DND-41 (cell line): ENCODE measurements around the gene STARD8.

Experiments used
- ATAC-seq: fragments of 200-7000 bp; cut with Tn5 transposase; 3 replicates; pipeline ENCODE4 v1.9.1; 2021; ENCODE audit warnings: low read depth; ENCODE audit not compliant: insufficient read depth
- DNase-seq: peaks from one replicate; pipeline ENCODE4 v3.0.0-alpha.2; 2020
- H2AFZ ChIP-seq: 2 replicates; pipeline ENCODE4 v1.6.0; 2012; ENCODE audit warnings: low read depth, low read length
- H3K27ac ChIP-seq: 2 replicates; pipeline ENCODE4 v1.5.1; 2012; ENCODE audit warnings: low read length, inconsistent platforms
- H3K27me3 ChIP-seq: fragments of 200-600 bp; sonication (generic); 2 replicates; pipeline ENCODE4 v1.6.0; 2012; ENCODE audit warnings: low read length, mild to moderate bottlenecking, inconsistent platforms; ENCODE audit not compliant: insufficient read depth, poor library complexity
- H3K36me3 ChIP-seq: 2 replicates; pipeline ENCODE4 v1.5.1; 2012; ENCODE audit warnings: low read length, inconsistent platforms; ENCODE audit not compliant: insufficient read depth
- H3K4me1 ChIP-seq: 2 replicates; pipeline ENCODE4 v1.5.1; 2012; ENCODE audit warnings: mild to moderate bottlenecking, low read length; ENCODE audit not compliant: insufficient read depth
- H3K4me2 ChIP-seq: 2 replicates; pipeline ENCODE4 v1.6.0; 2012; ENCODE audit warnings: mild to moderate bottlenecking, moderate library complexity, low read length, inconsistent platforms; ENCODE audit not compliant: insufficient read depth
- H3K4me3 ChIP-seq, 2 experiments: fragments of 200-600 bp in 1 of 2; shearing (Covaris generic) in 1 of 2; 2 replicates each; pipeline ENCODE4 v1.5.1; 2012 to 2016; ENCODE audit warnings: inconsistent platforms in 2 of 2, low read length in 2 of 2, mild to moderate bottlenecking in 2 of 2, low read depth in 1 of 2, moderate library complexity in 1 of 2
- H3K79me2 ChIP-seq: 2 replicates; pipeline ENCODE4 v1.6.0; 2012; ENCODE audit warnings: low read length, inconsistent platforms; ENCODE audit not compliant: insufficient read depth
- H3K9ac ChIP-seq: 2 replicates; pipeline ENCODE4 v1.6.0; 2012; ENCODE audit warnings: low read depth, mild to moderate bottlenecking, inconsistent platforms, low read length, moderate library complexity
- H3K9me3 ChIP-seq: 2 replicates; pipeline ENCODE4 v1.5.1; 2012; ENCODE audit warnings: low read length, moderate library complexity, mild to moderate bottlenecking, inconsistent platforms; ENCODE audit not compliant: insufficient read depth, severe bottlenecking
- H4K20me1 ChIP-seq: 2 replicates; pipeline ENCODE4 v1.6.0; 2012; ENCODE audit warnings: low read length; ENCODE audit not compliant: insufficient read depth
- CTCF ChIP-seq: IDR thresholded peaks from 2 replicates; pipeline ENCODE4 v1.5.1; 2012; ENCODE audit warnings: borderline replicate concordance, low read length, moderate library complexity, mild to moderate bottlenecking; ENCODE audit not compliant: poor library complexity, severe bottlenecking; ENCODE audit errors: extremely low read depth
- EZH2 ChIP-seq: IDR thresholded peaks from 3 replicates; pipeline ENCODE4 v1.6.1; 2012; ENCODE audit warnings: borderline replicate concordance, low read depth, mild to moderate bottlenecking, moderate library complexity, low read length, inconsistent platforms; ENCODE audit not compliant: severe bottlenecking

STARD8 gene

GRCh38 chrX:68726366-68726765 is 78.9 kb downstream of the STARD8 start:
- Histone ChIP-seq H3K4me1 (no peaks in the 10 kb centered on the region), H3K4me2 (no peak overlapping the region), H3K9ac (no peak overlapping the region), H3K27me3 (no peaks in the 10 kb centered on the region), H3K79me2 (no peaks in the 10 kb centered on the region), H4K20me1 (no peaks in the 10 kb centered on the region), H3K27ac (no peak overlapping the region), H3K9me3 (no peaks in the 10 kb centered on the region), H3K36me3 (no peaks in the 10 kb centered on the region), H3K4me3 (no peak overlapping the region), H2AFZ (no peak overlapping the region)
- no peak for TF ChIP-seq EZH2
- no peak for TF ChIP-seq CTCF
- ATAC-seq, result no peak
- no peak for DNase-seq

GRCh38 chrX:68727696-68728095 is 80.2 kb downstream of the STARD8 start:
- no peak overlapping the region for H2AFZ ChIP-seq
- no peak overlapping the region for H3K4me3 ChIP-seq
- H3K9ac ChIP-seq, result no peak overlapping the region
- no peaks in the 10 kb centered on the region for H3K27me3 ChIP-seq
- no peaks in the 10 kb centered on the region for H3K79me2 ChIP-seq
- DNase-seq, result no peak
- no peak overlapping the region for H3K27ac ChIP-seq
- H3K4me1 ChIP-seq, result no peaks in the 10 kb centered on the region
- ATAC-seq, result no peak
- no peaks in the 10 kb centered on the region for H3K36me3 ChIP-seq
- H3K4me2 ChIP-seq, result no peak overlapping the region
- H4K20me1 ChIP-seq, result no peaks in the 10 kb centered on the region
- TF ChIP-seq CTCF (no peak), EZH2 (no peak)
- H3K9me3 ChIP-seq, result no peaks in the 10 kb centered on the region

GRCh38 chrX:68728186-68728585 is 80.7 kb downstream of the STARD8 start:
- no peak for DNase-seq
- TF ChIP-seq EZH2 (no peak), CTCF (no peak)
- H3K27ac ChIP-seq, result no peak overlapping the region

GRCh38 chrX:68731254-68731653 is 83.8 kb downstream of the STARD8 start:
- H3K4me2 ChIP-seq, result no peak overlapping the region
- H3K4me1 ChIP-seq, result no peaks in the 10 kb centered on the region
- no peaks in the 10 kb centered on the region for H4K20me1 ChIP-seq
- ATAC-seq (no peak), DNase-seq (no peak)
- no peaks in the 10 kb centered on the region for H3K79me2 ChIP-seq
- no peaks in the 10 kb centered on the region for H3K9me3 ChIP-seq
- H3K27ac ChIP-seq, result no peak overlapping the region
- no peak overlapping the region for H2AFZ ChIP-seq
- TF ChIP-seq EZH2 (no peak), CTCF (no peak)
- no peak overlapping the region for H3K9ac ChIP-seq
- H3K4me3 ChIP-seq, result no peak overlapping the region
- no peaks in the 10 kb centered on the region for H3K27me3 ChIP-seq
- H3K36me3 ChIP-seq, result no peaks in the 10 kb centered on the region

More at GRCh38 chrX:68728186-68728585, 80.7 kb downstream of the STARD8 start:
- H3K4me1 ChIP-seq, result no peaks in the 10 kb centered on the region
- no peaks in the 10 kb centered on the region for H3K9me3 ChIP-seq
- H3K4me3 ChIP-seq, result no peak overlapping the region
- no peak overlapping the region for H3K9ac ChIP-seq
- no peaks in the 10 kb centered on the region for H3K79me2 ChIP-seq
- no peaks in the 10 kb centered on the region for H3K36me3 ChIP-seq
- no peaks in the 10 kb centered on the region for H3K27me3 ChIP-seq
- H2AFZ ChIP-seq, result no peak overlapping the region
- ATAC-seq, result no peak
- no peaks in the 10 kb centered on the region for H4K20me1 ChIP-seq
- no peak overlapping the region for H3K4me2 ChIP-seq
